GM13976 (cell line): Measurements from ENCODE around the gene SPATA21.
"Not testable (repeated sequence)": the region's sequence is repeated elsewhere in the genome, so short reads cannot be mapped to it uniquely, and the experiment has no call there.

ENCODE experiments used
- DNase-seq: peaks from one replicate; pipeline ENCODE4 v3.0.0; 2012; ENCODE audit warnings: low spot score
- in situ Hi-C: fragments of 300-500 bp; cut with MboI; formaldehyde crosslinking; loops from one replicate; pipeline ENCODE4 v1.12.0; 2022; ENCODE audit warnings: low sequenced_read_pairs, mixed read lengths, inconsistent platforms; ENCODE audit not compliant: unreplicated experiment
- TF ChIP-seq, protein P1 (sequence below): IDR thresholded peaks from 2 replicates; pipeline ENCODE4 v1.5.1; 2012; ENCODE audit warnings: borderline replicate concordance, mild to moderate bottlenecking; ENCODE audit not compliant: insufficient read depth; ENCODE audit errors: extremely low read depth, missing control alignments, control extremely low read depth

The SPATA21 gene, protein sequence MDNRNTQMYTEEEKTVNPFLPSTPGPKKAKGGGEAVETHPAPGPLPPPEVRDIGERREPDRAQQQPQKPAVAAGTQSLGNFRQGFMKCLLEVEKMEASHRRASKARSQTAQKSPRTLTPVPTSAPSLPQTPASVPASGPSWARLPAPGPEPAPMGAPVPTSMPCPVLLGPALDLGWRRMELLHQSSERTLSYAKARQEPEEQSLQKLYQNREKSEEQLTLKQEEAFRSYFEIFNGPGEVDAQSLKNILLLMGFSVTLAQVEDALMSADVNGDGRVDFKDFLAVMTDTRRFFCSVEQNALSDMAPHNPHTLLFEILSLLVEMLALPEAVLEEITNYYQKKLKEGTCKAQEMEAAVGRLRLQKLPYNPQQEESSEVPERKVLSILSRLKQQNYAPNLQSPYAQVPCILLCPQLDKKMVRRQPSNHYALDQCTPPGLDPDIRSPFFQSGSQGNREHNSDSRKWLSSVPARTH

DNA sequence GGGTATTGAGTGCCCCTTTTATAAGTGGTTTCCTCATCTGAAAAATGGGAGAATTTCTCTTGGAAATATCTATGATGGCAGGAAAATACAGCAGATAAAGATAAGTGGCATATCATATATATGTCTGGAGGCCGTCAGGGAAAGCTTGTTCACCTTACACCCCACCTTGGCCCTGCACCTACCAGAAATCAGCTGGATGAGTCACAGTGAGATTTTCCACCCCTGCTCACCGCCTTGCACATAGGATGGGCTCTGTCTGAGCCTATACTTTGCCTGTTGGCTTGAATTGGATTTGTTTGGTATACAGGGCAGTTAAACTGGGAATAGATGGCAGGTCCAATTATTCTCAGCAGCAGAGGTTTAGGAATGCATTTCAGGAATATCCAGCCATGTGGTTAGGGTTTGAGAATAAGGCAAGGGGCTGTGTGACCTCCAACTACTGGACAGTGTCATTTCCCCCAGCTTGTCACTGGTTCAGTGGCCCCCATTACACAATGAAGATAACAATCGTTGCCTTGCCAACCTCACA lies at the start of gene SPATA21:
SPATA21 (minus strand) TSS at position 479 of the 529 bp plus-strand sequence. CDS start 6,053 bp downstream, outside the sequence.
- TF ChIP-seq, protein P1, sequence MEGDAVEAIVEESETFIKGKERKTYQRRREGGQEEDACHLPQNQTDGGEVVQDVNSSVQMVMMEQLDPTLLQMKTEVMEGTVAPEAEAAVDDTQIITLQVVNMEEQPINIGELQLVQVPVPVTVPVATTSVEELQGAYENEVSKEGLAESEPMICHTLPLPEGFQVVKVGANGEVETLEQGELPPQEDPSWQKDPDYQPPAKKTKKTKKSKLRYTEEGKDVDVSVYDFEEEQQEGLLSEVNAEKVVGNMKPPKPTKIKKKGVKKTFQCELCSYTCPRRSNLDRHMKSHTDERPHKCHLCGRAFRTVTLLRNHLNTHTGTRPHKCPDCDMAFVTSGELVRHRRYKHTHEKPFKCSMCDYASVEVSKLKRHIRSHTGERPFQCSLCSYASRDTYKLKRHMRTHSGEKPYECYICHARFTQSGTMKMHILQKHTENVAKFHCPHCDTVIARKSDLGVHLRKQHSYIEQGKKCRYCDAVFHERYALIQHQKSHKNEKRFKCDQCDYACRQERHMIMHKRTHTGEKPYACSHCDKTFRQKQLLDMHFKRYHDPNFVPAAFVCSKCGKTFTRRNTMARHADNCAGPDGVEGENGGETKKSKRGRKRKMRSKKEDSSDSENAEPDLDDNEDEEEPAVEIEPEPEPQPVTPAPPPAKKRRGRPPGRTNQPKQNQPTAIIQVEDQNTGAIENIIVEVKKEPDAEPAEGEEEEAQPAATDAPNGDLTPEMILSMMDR: no peak
- no peak for DNase-seq
- in situ Hi-C loops: no loop called here

- in situ Hi-C loops, DNase-seq: not testable (repeated sequence)
These were observed 49.8 kb upstream of the SPATA21 start for GRCh38 chr1:16487011-16487410.

- in situ Hi-C loops, DNase-seq: not testable (repeated sequence)
These were observed 49.1 kb upstream of the SPATA21 start for GRCh38 chr1:16486316-16486715.

DNA sequence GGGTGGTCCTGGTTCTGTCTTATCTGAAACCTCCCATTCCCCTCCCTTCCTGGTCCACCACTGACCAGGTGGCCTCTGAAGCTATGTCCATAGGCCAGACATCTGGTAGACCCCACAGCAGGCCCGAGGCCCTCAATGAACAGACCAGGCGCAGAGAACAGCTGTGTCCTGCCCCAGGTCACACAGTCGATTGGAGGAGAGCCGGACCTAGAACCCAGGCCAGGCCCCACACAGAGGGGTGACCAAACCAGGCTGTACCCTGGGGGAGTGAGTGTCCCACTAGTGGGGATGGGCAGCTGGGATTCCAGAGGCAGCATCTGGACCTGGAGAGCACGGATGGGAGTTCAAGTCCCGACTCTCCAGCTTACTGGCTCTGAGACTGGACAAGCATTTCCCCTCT lies 47.7 kb upstream of the SPATA21 start:
- in situ Hi-C loops: no loop called here
- DNase-seq: no peak
- TF ChIP-seq, protein P1: no peak

GRCh38 chr1:16484501-16484835 lies 47.2 kb upstream of the SPATA21 start:
- in situ Hi-C loops: no loop called here
- TF ChIP-seq, protein P1: no peak
- DNase-seq: no peak

- in situ Hi-C loops, DNase-seq: not testable (repeated sequence)
These were observed 46.6 kb upstream of the SPATA21 start for GRCh38 chr1:16483639-16484500.

GRCh38 chr1:16483146-16483545 lies 45.9 kb upstream of the SPATA21 start:
- in situ Hi-C loops, DNase-seq: not testable (repeated sequence)

GRCh38 chr1:16478091-16478490 lies 40.9 kb upstream of the SPATA21 start:
- TF ChIP-seq, protein P1: no peak
- in situ Hi-C loops: no loop called here
- no peak for DNase-seq

- in situ Hi-C loops, DNase-seq: not testable (repeated sequence)
These were observed 38.8 kb upstream of the SPATA21 start for GRCh38 chr1:16475771-16476770.

- in situ Hi-C loops: not testable (repeated sequence)
- DNase-seq: peak; percentile 30
These were observed 37.7 kb upstream of the SPATA21 start for GRCh38 chr1:16474891-16475290.
